GM12878 (cell line): ENCODE results near the gene RBBP8NL.

Experiments used
- ESRRA ChIP-seq: IDR thresholded peaks from 2 replicates; pipeline ENCODE4 v1.6.1; 2012; ENCODE audit warnings: mild to moderate bottlenecking, low read length, improper control_type of control experiment
- EZH2 ChIP-seq: IDR thresholded peaks from 2 replicates; pipeline ENCODE4 v1.6.1; 2012; ENCODE audit warnings: low read depth, mild to moderate bottlenecking, control low read depth, inconsistent platforms, low read length, borderline replicate concordance; ENCODE audit not compliant: control insufficient read depth
- NFYB ChIP-seq: IDR thresholded peaks from 2 replicates; pipeline ENCODE4 v1.6.1; 2011; ENCODE audit warnings: low read depth, mild to moderate bottlenecking, low read length, improper control_type of control experiment, moderate library complexity; ENCODE audit not compliant: insufficient read depth
- SMC3 ChIP-seq: IDR thresholded peaks from 2 replicates; pipeline ENCODE4 v1.6.1; 2011; ENCODE audit warnings: low read length, improper control_type of control experiment, borderline replicate concordance
- YY1 ChIP-seq: IDR thresholded peaks from 2 replicates; pipeline ENCODE4 v1.6.1; 2011; ENCODE audit warnings: low read depth, mild to moderate bottlenecking, low read length
- TF ChIP-seq, protein P1 (sequence below), 3 experiments: IDR thresholded peaks in 2 of 3; conservative IDR thresholded peaks in 1 of 3; 2 replicates each; pipeline ENCODE4 v1.5.1; 2011; ENCODE audit warnings: low read depth in 3 of 3, low read length in 3 of 3, mild to moderate bottlenecking in 3 of 3, control low read depth in 2 of 3, moderate library complexity in 2 of 3, inconsistent platforms in 1 of 3, mixed read lengths in 1 of 3; ENCODE audit not compliant: control insufficient read depth in 2 of 3, insufficient read depth in 1 of 3; ENCODE audit errors: extremely low read depth in 1 of 3

DNA sequence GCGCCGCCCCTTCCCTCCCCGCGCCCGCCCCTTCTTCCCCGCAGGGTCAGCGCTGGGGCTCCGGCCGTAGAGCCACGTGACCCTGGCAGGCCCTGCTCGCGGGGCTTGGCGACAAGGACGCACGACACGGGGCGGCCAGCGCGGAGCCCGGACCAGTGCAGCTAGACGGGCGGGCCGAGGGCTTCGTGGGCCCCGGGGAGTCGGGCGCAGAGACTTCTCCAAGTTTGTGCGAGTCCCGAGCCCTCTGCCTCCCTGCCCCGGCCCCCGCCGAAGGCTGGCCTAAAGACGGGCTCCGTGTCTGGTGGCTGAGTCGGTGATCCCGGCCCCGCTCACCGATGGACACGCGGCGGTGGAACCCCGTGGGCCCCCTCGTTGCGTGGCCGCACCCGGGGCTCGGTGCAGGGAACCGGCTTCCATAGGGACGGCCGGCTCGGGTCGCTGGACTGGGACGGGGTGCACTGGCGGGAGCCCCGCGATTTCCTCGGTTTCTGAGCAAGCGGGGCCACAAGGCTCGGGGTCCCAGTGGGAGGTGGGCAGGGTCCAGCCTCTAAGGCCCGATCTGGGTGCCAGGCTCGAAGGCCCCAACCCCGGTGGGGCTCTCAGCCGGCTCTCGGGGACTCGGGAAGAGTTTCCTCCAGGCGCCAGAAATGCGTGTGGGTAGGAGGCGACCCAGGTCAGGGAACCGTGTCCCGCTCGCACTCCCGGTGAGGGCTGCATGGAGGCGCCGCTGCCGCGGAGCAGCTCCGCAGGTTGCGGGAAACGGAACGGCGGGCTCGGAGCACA, 48.9 kb upstream of the RBBP8NL start:
- TF ChIP-seq YY1 (no peak), ESRRA (no peak), EZH2 (no peak), NFYB (no peak), SMC3 (no peak)
- TF ChIP-seq, protein P1, sequence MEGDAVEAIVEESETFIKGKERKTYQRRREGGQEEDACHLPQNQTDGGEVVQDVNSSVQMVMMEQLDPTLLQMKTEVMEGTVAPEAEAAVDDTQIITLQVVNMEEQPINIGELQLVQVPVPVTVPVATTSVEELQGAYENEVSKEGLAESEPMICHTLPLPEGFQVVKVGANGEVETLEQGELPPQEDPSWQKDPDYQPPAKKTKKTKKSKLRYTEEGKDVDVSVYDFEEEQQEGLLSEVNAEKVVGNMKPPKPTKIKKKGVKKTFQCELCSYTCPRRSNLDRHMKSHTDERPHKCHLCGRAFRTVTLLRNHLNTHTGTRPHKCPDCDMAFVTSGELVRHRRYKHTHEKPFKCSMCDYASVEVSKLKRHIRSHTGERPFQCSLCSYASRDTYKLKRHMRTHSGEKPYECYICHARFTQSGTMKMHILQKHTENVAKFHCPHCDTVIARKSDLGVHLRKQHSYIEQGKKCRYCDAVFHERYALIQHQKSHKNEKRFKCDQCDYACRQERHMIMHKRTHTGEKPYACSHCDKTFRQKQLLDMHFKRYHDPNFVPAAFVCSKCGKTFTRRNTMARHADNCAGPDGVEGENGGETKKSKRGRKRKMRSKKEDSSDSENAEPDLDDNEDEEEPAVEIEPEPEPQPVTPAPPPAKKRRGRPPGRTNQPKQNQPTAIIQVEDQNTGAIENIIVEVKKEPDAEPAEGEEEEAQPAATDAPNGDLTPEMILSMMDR (IDR thresholded peaks at IDR 0.05 in 2 of 3, conservative IDR thresholded peaks at IDR 0.05 in 1 of 3; ENCODE audit: control insufficient read depth in 2 of 3, extremely low read depth in 1 of 3, insufficient read depth in 1 of 3, low read depth in 3 of 3, low read length in 3 of 3), result no peak
